ENCODE results near the gene TBC1D8.

- TF ChIP-seq, protein P1, sequence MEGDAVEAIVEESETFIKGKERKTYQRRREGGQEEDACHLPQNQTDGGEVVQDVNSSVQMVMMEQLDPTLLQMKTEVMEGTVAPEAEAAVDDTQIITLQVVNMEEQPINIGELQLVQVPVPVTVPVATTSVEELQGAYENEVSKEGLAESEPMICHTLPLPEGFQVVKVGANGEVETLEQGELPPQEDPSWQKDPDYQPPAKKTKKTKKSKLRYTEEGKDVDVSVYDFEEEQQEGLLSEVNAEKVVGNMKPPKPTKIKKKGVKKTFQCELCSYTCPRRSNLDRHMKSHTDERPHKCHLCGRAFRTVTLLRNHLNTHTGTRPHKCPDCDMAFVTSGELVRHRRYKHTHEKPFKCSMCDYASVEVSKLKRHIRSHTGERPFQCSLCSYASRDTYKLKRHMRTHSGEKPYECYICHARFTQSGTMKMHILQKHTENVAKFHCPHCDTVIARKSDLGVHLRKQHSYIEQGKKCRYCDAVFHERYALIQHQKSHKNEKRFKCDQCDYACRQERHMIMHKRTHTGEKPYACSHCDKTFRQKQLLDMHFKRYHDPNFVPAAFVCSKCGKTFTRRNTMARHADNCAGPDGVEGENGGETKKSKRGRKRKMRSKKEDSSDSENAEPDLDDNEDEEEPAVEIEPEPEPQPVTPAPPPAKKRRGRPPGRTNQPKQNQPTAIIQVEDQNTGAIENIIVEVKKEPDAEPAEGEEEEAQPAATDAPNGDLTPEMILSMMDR (IDR thresholded peaks at IDR 0.05): no peak
- no peak for TF ChIP-seq EZH2phosphoT487 (IDR thresholded peaks at IDR 0.05)
- no peak for TF ChIP-seq EZH2 (IDR thresholded peaks at IDR 0.05)
These were observed 61.0 kb downstream of the TBC1D8 start for GRCh38 chr2:101089942-101090799.

All from neural progenitor cell (in vitro differentiated cells).